VCaP (cell line): ENCODE measurements around the gene NDUFV1.
A peak's percentile ranks its signal among the peaks of the same experiment; 100 is the strongest.
"Not testable (repeated sequence)": the region's sequence is repeated elsewhere in the genome, so short reads cannot be mapped to it uniquely, and the experiment has no call there.

ENCODE experiments used
- H3K27ac ChIP-seq: fragments of 450-650 bp; 2 replicates; pipeline ENCODE4 v1.5.1; 2017
- CTCF ChIP-seq: fragments of 450-650 bp; conservative IDR thresholded peaks from 2 replicates; pipeline ENCODE4 v1.5.1; 2017; ENCODE audit warnings: mild to moderate bottlenecking, moderate library complexity

NDUFV1 gene

GRCh38 chr11:67600324-67601029, 6.3 kb upstream of the NDUFV1 start:
- H3K27ac ChIP-seq = no peak overlapping the region
- TF ChIP-seq CTCF = no peak

- TF ChIP-seq CTCF = no peak
- no peak overlapping the region for H3K27ac ChIP-seq
Measured at GRCh38 chr11:67601098-67601497, 5.6 kb upstream of the NDUFV1 start.

GRCh38 chr11:67604119-67604518, 2.6 kb upstream of the NDUFV1 start:
- not testable (repeated sequence) for H3K27ac ChIP-seq

GRCh38 chr11:67604815-67605214, 1.9 kb upstream of the NDUFV1 start:
- TF ChIP-seq CTCF = no peak

GRCh38 chr11:67605231-67606011, 1.3 kb upstream of the NDUFV1 start:
- TF ChIP-seq CTCF = no peak
- peak overlapping the region; percentile 89 for H3K27ac ChIP-seq

More at GRCh38 chr11:67604815-67605214, 1.9 kb upstream of the NDUFV1 start:
- H3K27ac ChIP-seq = no peak overlapping the region; the same call in 1 of the 2 replicates

- peak overlapping the region; percentile 89 for H3K27ac ChIP-seq
- TF ChIP-seq CTCF = no peak
Measured at GRCh38 chr11:67606093-67606491, 644 bp upstream of the NDUFV1 start.

- H3K27ac ChIP-seq = peak overlapping the region; percentile 89
- no peak for TF ChIP-seq CTCF
Measured at GRCh38 chr11:67607507-67607906, 771 bp downstream of the NDUFV1 start.

GRCh38 chr11:67608486-67608885, 1.8 kb downstream of the NDUFV1 start:
- H3K27ac ChIP-seq = no peak overlapping the region; the same call in 1 of the 2 replicates
- no peak for TF ChIP-seq CTCF
